H9 (cell line): Measurements from ENCODE around the gene PHACTR1. TPM values are rescaled to one million over a fixed set of nuclear protein-coding genes. Genes with fewer than 3 reads are reported as not detected.

Source experiments
- DNase-seq: peaks from one replicate; pipeline ENCODE4 v3.0.0-alpha.2; 2017
- H2AFZ ChIP-seq: one replicate; pipeline ENCODE4 v1.6.1; 2013; ENCODE audit warnings: mild to moderate bottlenecking, low read length, control low read depth, moderate library complexity
- H2AK5ac ChIP-seq: 2 replicates; pipeline ENCODE4 v1.6.1; 2013; ENCODE audit warnings: low read length, control low read depth, mixed read lengths; ENCODE audit not compliant: insufficient read length
- H2BK120ac ChIP-seq: one replicate; pipeline ENCODE4 v1.6.1; 2013; ENCODE audit warnings: low read depth, mild to moderate bottlenecking, low read length, control low read depth, inconsistent platforms; ENCODE audit not compliant: poor library complexity, severe bottlenecking
- H2BK12ac ChIP-seq: 2 replicates; pipeline ENCODE4 v1.6.1; 2013; ENCODE audit warnings: low read length, control low read depth, mixed read lengths, low read depth; ENCODE audit not compliant: insufficient read length
- H2BK15ac ChIP-seq: 2 replicates; pipeline ENCODE4 v1.6.1; 2013; ENCODE audit warnings: low read depth, low read length, control low read depth
- H2BK20ac ChIP-seq: one replicate; pipeline ENCODE4 v1.6.1; 2013; ENCODE audit warnings: low read depth, mild to moderate bottlenecking, low read length, control low read depth, inconsistent platforms; ENCODE audit not compliant: poor library complexity, severe bottlenecking
- H2BK5ac ChIP-seq: 2 replicates; pipeline ENCODE4 v1.6.1; 2013; ENCODE audit warnings: low read length, control low read depth, mixed read lengths; ENCODE audit not compliant: insufficient read length
- H3K14ac ChIP-seq: 2 replicates; pipeline ENCODE4 v1.6.1; 2013; ENCODE audit warnings: low read length, control low read depth; ENCODE audit not compliant: insufficient read depth
- H3K18ac ChIP-seq: 2 replicates; pipeline ENCODE4 v1.6.1; 2013; ENCODE audit warnings: low read depth, mild to moderate bottlenecking, mixed read lengths, low read length, control low read depth; ENCODE audit not compliant: insufficient read length
- H3K23ac ChIP-seq: 2 replicates; pipeline ENCODE4 v1.6.1; 2013; ENCODE audit warnings: low read length, control low read depth, mixed read lengths, low read depth; ENCODE audit not compliant: insufficient read length
- H3K23me2 ChIP-seq: 2 replicates; pipeline ENCODE4 v1.6.1; 2013; ENCODE audit warnings: low read depth, mild to moderate bottlenecking, mixed read lengths, low read length, control low read depth; ENCODE audit not compliant: insufficient read length, poor library complexity, severe bottlenecking
- H3K27ac ChIP-seq: 2 replicates; pipeline ENCODE4 v1.5.1; 2013; ENCODE audit warnings: low read length, control low read depth, mixed read lengths, low read depth; ENCODE audit not compliant: insufficient read length
- H3K27me3 ChIP-seq: 2 replicates; pipeline ENCODE4 v1.6.1; 2013; ENCODE audit warnings: low read length, control low read depth, inconsistent platforms; ENCODE audit not compliant: insufficient read depth
- H3K4ac ChIP-seq: 2 replicates; pipeline ENCODE4 v1.6.1; 2013; ENCODE audit warnings: low read depth, mild to moderate bottlenecking, control low read depth, inconsistent platforms, low read length, moderate library complexity
- H3K4me1 ChIP-seq: 2 replicates; pipeline ENCODE4 v1.6.1; 2013; ENCODE audit warnings: low read length, control low read depth, inconsistent platforms; ENCODE audit not compliant: insufficient read depth
- H3K4me2 ChIP-seq: 2 replicates; pipeline ENCODE4 v1.6.1; 2013; ENCODE audit warnings: low read length, control low read depth, mixed read lengths; ENCODE audit not compliant: insufficient read length, insufficient read depth
- H3K56ac ChIP-seq: 2 replicates; pipeline ENCODE4 v1.6.1; 2013; ENCODE audit warnings: low read depth, mild to moderate bottlenecking, mixed read lengths, low read length, control low read depth; ENCODE audit not compliant: insufficient read length
- H3K79me1 ChIP-seq: 2 replicates; pipeline ENCODE4 v1.6.1; 2013; ENCODE audit warnings: low read depth, mild to moderate bottlenecking, moderate library complexity, low read length, control low read depth, inconsistent platforms; ENCODE audit not compliant: insufficient read depth, poor library complexity, severe bottlenecking
- H3K79me2 ChIP-seq: 2 replicates; pipeline ENCODE4 v1.6.1; 2013; ENCODE audit warnings: low read length, control low read depth, inconsistent platforms; ENCODE audit not compliant: insufficient read depth
- H3K9ac ChIP-seq: 2 replicates; pipeline ENCODE4 v1.6.1; 2013; ENCODE audit warnings: low read length, control low read depth, mixed read lengths; ENCODE audit not compliant: insufficient read length; ENCODE audit errors: extremely low read depth
- H3K9me3 ChIP-seq: one replicate; pipeline ENCODE4 v1.6.1; 2013; ENCODE audit warnings: low read depth, low read length, inconsistent platforms; ENCODE audit not compliant: control insufficient read depth
- H3T11ph ChIP-seq: one replicate; pipeline ENCODE4 v1.6.1; 2013; ENCODE audit warnings: mild to moderate bottlenecking, low read length, control low read depth, inconsistent platforms
- H4K20me1 ChIP-seq: one replicate; pipeline ENCODE4 v1.6.1; 2013; ENCODE audit not compliant: control insufficient read depth, insufficient read length, insufficient read depth
- H4K5ac ChIP-seq: 2 replicates; pipeline ENCODE4 v1.6.1; 2013; ENCODE audit warnings: low read depth, mild to moderate bottlenecking, mixed read lengths, low read length, control low read depth; ENCODE audit not compliant: insufficient read length
- H4K8ac ChIP-seq: replicated peaks from 2 replicates; pipeline ENCODE4 v1.6.1; 2013; ENCODE audit warnings: low read length, control low read depth, mixed read lengths, low read depth; ENCODE audit not compliant: insufficient read length
- H4K91ac ChIP-seq: 2 replicates; pipeline ENCODE4 v1.6.1; 2013; ENCODE audit warnings: low read depth, mild to moderate bottlenecking, moderate library complexity, mixed read lengths, low read length, control low read depth; ENCODE audit not compliant: insufficient read length
- H3K27ac Mint-ChIP-seq, 3 experiments: 2 replicates in 2 of 3; 3 replicates in 1 of 3; pipeline ENCODE4 v1.8.0; 2020 to 2021; ENCODE audit warnings: mixed read lengths in 3 of 3, mild to moderate bottlenecking in 1 of 3, moderate library complexity in 1 of 3
- H3K27me3 Mint-ChIP-seq: 2 replicates; pipeline ENCODE4 v1.8.0; 2021; ENCODE audit warnings: low read depth, mild to moderate bottlenecking, moderate library complexity, mixed read lengths
- H3K36me3 Mint-ChIP-seq, 3 experiments: 2 replicates in 2 of 3; 3 replicates in 1 of 3; pipeline ENCODE4 v1.8.0; 2020 to 2021; ENCODE audit warnings: low read depth in 3 of 3, mixed read lengths in 3 of 3; ENCODE audit not compliant: insufficient read depth in 1 of 3
- H3K4me1 Mint-ChIP-seq, 2 experiments: 2 replicates each; pipeline ENCODE4 v1.8.0; 2020; ENCODE audit warnings: mixed read lengths in 2 of 2
- H3K4me3 Mint-ChIP-seq, 2 experiments: 2 replicates in 1 of 2; 3 replicates in 1 of 2; pipeline ENCODE4 v1.8.0; 2020 to 2021; ENCODE audit warnings: mild to moderate bottlenecking in 2 of 2, mixed read lengths in 2 of 2, moderate library complexity in 1 of 2
- H3K9me3 Mint-ChIP-seq, 2 experiments: 2 replicates in 1 of 2; 3 replicates in 1 of 2; pipeline ENCODE4 v1.8.0; 2020; ENCODE audit warnings: mild to moderate bottlenecking in 2 of 2, mixed read lengths in 2 of 2, moderate library complexity in 1 of 2
- CTCF ChIP-seq: fragments of 200-600 bp; sonication (generic); conservative IDR thresholded peaks from 3 replicates; pipeline ENCODE4 v1.8.0; 2021; ENCODE audit warnings: antibody characterized with exemption, mild to moderate bottlenecking
- WGBS: extraction: QIAGEN DNeasy Blood & Tissue Kit; methylation state at CpG from one replicate; pipeline ENCODE4 v1.1.7; 2013; ENCODE audit warnings: missing lambda C conversion rate, low lambda C conversion rate, mixed read lengths; ENCODE audit not compliant: insufficient read length; ENCODE audit errors: extremely low coverage; 5-methylcytosine and 5-hydroxymethylcytosine counted together
- total RNA-seq: library from RNA; stranded (reverse); gene quantifications from 2 replicates; pipeline ENCODE4 v1.2.1, GENCODE V29; 2021

The PHACTR1 gene
- total RNA-seq, 1 experiment from 2014 or later = 15.9 TPM

GRCh38 chr6:13229205-13230085, 512.9 kb downstream of the PHACTR1 start:
- peak; percentile 36 for DNase-seq
- Histone ChIP-seq H3T11ph (no peak overlapping the region), H2BK20ac (no peak overlapping the region), H3K18ac (no peak overlapping the region), H3K56ac (no peak overlapping the region), H4K5ac (no peak overlapping the region), H3K23me2 (no peaks in the 10 kb centered on the region), H3K23ac (no peak overlapping the region), H4K20me1 (no peaks in the 10 kb centered on the region), H3K9ac (no peak overlapping the region), H2BK15ac (no peak overlapping the region), H3K9me3 (no peaks in the 10 kb centered on the region), H2AK5ac (no peak overlapping the region), H4K8ac (no peak overlapping the region), H3K4me1 (no peaks in the 10 kb centered on the region), H3K4me2 (no peak overlapping the region), H2AFZ (no peak overlapping the region), H3K4ac (no peak overlapping the region), H3K14ac (no peak overlapping the region), H3K79me2 (no peaks in the 10 kb centered on the region), H3K27ac (no peak overlapping the region), H3K27me3 (no peaks in the 10 kb centered on the region; the same call in 1 of the 2 replicates), H2BK12ac (no peak overlapping the region), H4K91ac (no peak overlapping the region), H2BK120ac (no peak overlapping the region), H2BK5ac (no peak overlapping the region), H3K79me1 (no peaks in the 10 kb centered on the region)
- Mint-ChIP-seq H3K9me3 (no peaks in the 10 kb centered on the region; a peak in 1 of 5 replicates), H3K27me3 (no peaks in the 10 kb centered on the region; the same call in 1 of the 2 replicates), H3K4me3 (no peak overlapping the region), H3K4me1 (peaks cover 6% of the 10 kb centered on the region in 2 experiments), H3K36me3 (peaks cover 0 to 12% (median 1%) of the 10 kb centered on the region in 3 experiments; a peak in 4 of 7 replicates), H3K27ac (peak overlapping the region in 1 of 3 experiments; percentile 71; a peak in 2 of 7 replicates)
- WGBS = no CpG with 5 or more reads among the region's 9 CpGs
- TF ChIP-seq CTCF = peak; percentile 47; the same call in 2 of the 3 replicates
